ENCODE data around the gene RNASE7.
"Not testable (repeated sequence)": the region's sequence is repeated elsewhere in the genome, so short reads cannot be mapped to it uniquely, and the experiment has no call there.

The RNASE7 gene

GRCh38 chr14:21041676-21042433, at the start of gene RNASE7:
Gene RNASE7 (plus strand): TSS chr14:21042362. CDS start chr14:21042993, 631 bp downstream.
- no peak for DNase-seq

- no peak for DNase-seq
Observed at GRCh38 chr14:20996521-20996920, 45.6 kb upstream of the RNASE7 start.

GRCh38 chr14:20997115-20997514, 45.0 kb upstream of the RNASE7 start:
- DNase-seq, result no peak

- DNase-seq, result no peak
Observed at GRCh38 chr14:20997564-20997963, 44.6 kb upstream of the RNASE7 start.

GRCh38 chr14:20998139-20998538, 44.0 kb upstream of the RNASE7 start:
- DNase-seq, result no peak

GRCh38 chr14:20998674-20999366, 43.3 kb upstream of the RNASE7 start, which contains the start of gene SLC39A2:
Gene SLC39A2 (plus strand): TSS chr14:20999293. CDS start chr14:20999447, 154 bp downstream.
- no peak for DNase-seq

GRCh38 chr14:20999591-20999990, 42.6 kb upstream of the RNASE7 start:
- DNase-seq, result no peak

GRCh38 chr14:21001218-21001617, 40.9 kb upstream of the RNASE7 start:
- DNase-seq, result no peak

GRCh38 chr14:21003788-21004346, 38.3 kb upstream of the RNASE7 start:
- no peak for DNase-seq

GRCh38 chr14:21009721-21010120, 32.4 kb upstream of the RNASE7 start:
- not testable (repeated sequence) for DNase-seq

- no peak for DNase-seq
Observed at GRCh38 chr14:21011136-21011535, 31.0 kb upstream of the RNASE7 start.

- no peak for DNase-seq
Observed at GRCh38 chr14:21014761-21015190, 27.4 kb upstream of the RNASE7 start.

- no peak for DNase-seq
Observed at GRCh38 chr14:21015312-21015711, 26.9 kb upstream of the RNASE7 start.

GRCh38 chr14:21016413-21017190, 25.6 kb upstream of the RNASE7 start:
- DNase-seq, result no peak

GRCh38 chr14:21017528-21018245, 24.5 kb upstream of the RNASE7 start:
- no peak for DNase-seq

- DNase-seq, result no peak
Observed at GRCh38 chr14:21018286-21018685, 23.9 kb upstream of the RNASE7 start.

- DNase-seq, result no peak
Observed at GRCh38 chr14:21018781-21019180, 23.4 kb upstream of the RNASE7 start.

GRCh38 chr14:21019366-21019765, 22.8 kb upstream of the RNASE7 start:
- no peak for DNase-seq

- no peak for DNase-seq
Observed at GRCh38 chr14:21020977-21021545, 21.1 kb upstream of the RNASE7 start.

GRCh38 chr14:21022686-21023085, 19.5 kb upstream of the RNASE7 start:
- DNase-seq, result no peak

- DNase-seq, result no peak
Observed at GRCh38 chr14:21023174-21023573, 19.0 kb upstream of the RNASE7 start.
